MCF 10A (cell line): Measurements from ENCODE around the gene MACF1. TPM values are rescaled to one million over a fixed set of nuclear protein-coding genes. Genes with fewer than 3 reads are reported as not detected.
A peak's percentile ranks its signal among the peaks of the same experiment; 100 is the strongest.

Experiments used
- BruUV-seq: library from RNA; stranded (reverse); fragments of 400-500 nt; replicated peaks from 2 replicates; lab custom pipeline; 2021; lab: Mats Ljungman, UMichigan
- CTCF ChIA-PET: fragments of 300-600 bp; sonication (Branson Sonifier 250); formaldehyde crosslinking; extraction: SDS; loops from one replicate; lab custom pipeline; 2021; ENCODE audit warnings: antibody characterized with exemption, inconsistent platforms; lab: Yijun Ruan, JAX
- POLR2A ChIA-PET: fragments of 300-600, 350-650 bp; sonication (Branson Sonifier 250); formaldehyde crosslinking; extraction: SDS; loops from one replicate; lab custom pipeline; 2020; ENCODE audit warnings: antibody characterized with exemption, inconsistent platforms; lab: Yijun Ruan, JAX
- DNase-seq: peaks from one replicate; pipeline ENCODE4 v3.0.0-alpha.2; 2018; ENCODE audit not compliant: unreplicated experiment
- H3K27ac Mint-ChIP-seq: one replicate; pipeline ENCODE4 v1.8.0; 2022; ENCODE audit warnings: mild to moderate bottlenecking, low read depth, mixed read lengths; ENCODE audit not compliant: unreplicated experiment
- H3K27me3 Mint-ChIP-seq: one replicate; pipeline ENCODE4 v1.8.0; 2022; ENCODE audit warnings: mixed read lengths; ENCODE audit not compliant: insufficient read depth, unreplicated experiment
- H3K36me3 Mint-ChIP-seq: one replicate; pipeline ENCODE4 v1.8.0; 2022; ENCODE audit warnings: mild to moderate bottlenecking, moderate library complexity, mixed read lengths; ENCODE audit not compliant: insufficient read depth, unreplicated experiment
- H3K4me1 Mint-ChIP-seq: one replicate; pipeline ENCODE4 v1.8.0; 2022; ENCODE audit warnings: mixed read lengths; ENCODE audit not compliant: insufficient read depth, unreplicated experiment
- H3K4me3 Mint-ChIP-seq: one replicate; pipeline ENCODE4 v1.8.0; 2022; ENCODE audit warnings: mild to moderate bottlenecking, moderate library complexity, mixed read lengths; ENCODE audit not compliant: unreplicated experiment
- H3K9me3 Mint-ChIP-seq: one replicate; pipeline ENCODE4 v1.8.0; 2022; ENCODE audit warnings: mixed read lengths; ENCODE audit not compliant: unreplicated experiment
- CTCF ChIP-seq: fragments of 200-600 bp; IDR thresholded peaks from one replicate; pipeline ENCODE4 v1.8.0; 2022; ENCODE audit warnings: antibody characterized with exemption, mild to moderate bottlenecking; ENCODE audit not compliant: unreplicated experiment
- intact Hi-C: fragments of 100-400 bp; cut with micrococcal nuclease; formaldehyde crosslinking; loops from 2 replicates; pipeline ENCODE4 v1.14.1; 2022
- total RNA-seq: library from RNA; stranded (reverse); gene quantifications from 2 replicates; pipeline ENCODE4 v1.2.3, GENCODE V29; 2022

MACF1 gene
- total RNA-seq, 1 experiment from 2014 or later: 188 TPM

GRCh38 chr1:39214998-39215873 lies 10.7 kb downstream of the MACF1 start:
- intact Hi-C loops: no loop called here
- ChIA-PET CTCF (interaction anchor here (0.6 to 3.9 kb wide), 10 partner anchors 8 to 485 kb away, joined by 3 to 21 read pairs (median 4); partner anchors contain the start of gene MACF1), POLR2A (interaction anchor here (0.6 to 4.9 kb wide), 15 partner anchors 8 to 360 kb away, joined by 3 to 39 read pairs (median 4); partner anchors contain the start of gene MACF1)
- Mint-ChIP-seq H3K4me3 (no peak overlapping the region), H3K36me3 (no peaks in the 10 kb centered on the region), H3K27ac (peak overlapping the region; percentile 60), H3K27me3 (no peaks in the 10 kb centered on the region), H3K9me3 (no peaks in the 10 kb centered on the region), H3K4me1 (peaks cover 33% of the 10 kb centered on the region)
- no peak for TF ChIP-seq CTCF
- DNase-seq: no peak
- no TSS peak for BruUV-seq

- Mint-ChIP-seq H3K27ac (no peak overlapping the region), H3K4me1 (peaks cover 38% of the 10 kb centered on the region), H3K4me3 (no peak overlapping the region), H3K9me3 (no peaks in the 10 kb centered on the region), H3K36me3 (no peaks in the 10 kb centered on the region), H3K27me3 (no peaks in the 10 kb centered on the region)
- intact Hi-C loops: no loop called here
- DNase-seq: no peak
- CTCF ChIA-PET: interaction anchor here (0.7 to 0.9 kb wide), 2 partner anchors 114 to 118 kb away, joined by 3 to 4 read pairs; no protein-coding TSS in a partner anchor
- TF ChIP-seq CTCF: no peak
- POLR2A ChIA-PET: interaction anchor here (0.9 to 4.9 kb wide), 5 partner anchors 10 to 34 kb away, joined by 3 to 39 read pairs (median 6); partner anchors contain the start of gene MACF1
- BruUV-seq: no TSS peak
Measured at GRCh38 chr1:39216771-39217170, 12.3 kb downstream of the MACF1 start.

- no TSS peak for BruUV-seq
- no peak overlapping the region for H3K4me3 Mint-ChIP-seq
- H3K36me3 Mint-ChIP-seq: no peaks in the 10 kb centered on the region
- no peak for DNase-seq
- intact Hi-C loops: no loop called here
- POLR2A ChIA-PET: interaction anchor here (0.6 to 1.3 kb wide), 2 partner anchors 14 to 16 kb away, joined by 3 read pairs; partner anchors contain the start of gene MACF1
- no peaks in the 10 kb centered on the region for H3K27me3 Mint-ChIP-seq
- no peak for TF ChIP-seq CTCF
- no peak overlapping the region for H3K27ac Mint-ChIP-seq
- peaks cover 18% of the 10 kb centered on the region for H3K4me1 Mint-ChIP-seq
- CTCF ChIA-PET: interaction anchor here (0.6 to 1.3 kb wide), 5 partner anchors 21 to 39 kb away, joined by 3 to 6 read pairs (median 3); no protein-coding TSS in a partner anchor
- H3K9me3 Mint-ChIP-seq: no peaks in the 10 kb centered on the region
Measured at GRCh38 chr1:39220891-39221870, 16.7 kb downstream of the MACF1 start.
